Panc1 (cell line): Measurements from ENCODE around the gene FKBP2. TPM values are rescaled to one million over a fixed set of nuclear protein-coding genes. Genes with fewer than 3 reads are reported as not detected.
A peak's percentile ranks its signal among the peaks of the same experiment; 100 is the strongest.

Experiments used
- ATAC-seq: fragments of 200-7000 bp; cut with Tn5 transposase; 2 replicates; pipeline ENCODE4 v1.9.1; 2020; ENCODE audit warnings: mild to moderate bottlenecking, moderate library complexity
- BruUV-seq: library from RNA; stranded (reverse); fragments of 400-500 nt; replicated peaks from 2 replicates; lab custom pipeline; 2021; lab: Mats Ljungman, UMichigan
- CTCF ChIA-PET: fragments of 300-600 bp; sonication (Branson Sonifier 250); formaldehyde crosslinking; loops from one replicate; lab custom pipeline; 2022; ENCODE audit warnings: antibody characterized with exemption; lab: Charles Lee
- POLR2A ChIA-PET: fragments of 300-600 bp; sonication (Branson Sonifier 250); formaldehyde crosslinking; loops from one replicate; lab custom pipeline; 2022; ENCODE audit warnings: antibody characterized with exemption; lab: Charles Lee
- DNase-seq: peaks from one replicate; pipeline ENCODE4 v3.0.0-alpha.2; 2010; ENCODE audit warnings: low read depth, low spot score
- H3K27ac ChIP-seq: 2 replicates; pipeline ENCODE4 v1.5.1; 2011; ENCODE audit warnings: mild to moderate bottlenecking, low read length, inconsistent platforms
- H3K27me3 ChIP-seq: fragments of 200-500 bp; sonication (Bioruptor generic); 2 replicates; pipeline ENCODE4 v1.6.0; 2014; ENCODE audit warnings: low read length, inconsistent platforms; ENCODE audit not compliant: control insufficient read depth, insufficient read depth
- H3K36me3 ChIP-seq: fragments of 200-500 bp; sonication (Bioruptor generic); 2 replicates; pipeline ENCODE4 v1.5.1; 2014; ENCODE audit warnings: inconsistent platforms, mild to moderate bottlenecking, low read length, moderate library complexity; ENCODE audit not compliant: control insufficient read depth, insufficient read depth
- H3K4me1 ChIP-seq: 2 replicates; pipeline ENCODE4 v1.5.1; 2011; ENCODE audit warnings: inconsistent platforms, mild to moderate bottlenecking, low read length, moderate library complexity; ENCODE audit not compliant: control insufficient read depth, insufficient read depth
- H3K4me3 ChIP-seq, 2 experiments: 2 replicates each; pipeline ENCODE4 v1.5.1; 2011 to 2012; ENCODE audit warnings: low read depth in 2 of 2, low read length in 2 of 2, mild to moderate bottlenecking in 2 of 2, inconsistent platforms in 1 of 2, moderate library complexity in 1 of 2
- H3K9me3 ChIP-seq: fragments of 200-500 bp; sonication (Bioruptor generic); 2 replicates; pipeline ENCODE4 v1.5.1; 2014; ENCODE audit warnings: low read depth, mild to moderate bottlenecking, inconsistent platforms, low read length, moderate library complexity; ENCODE audit not compliant: control insufficient read depth, insufficient read depth
- POLR2AphosphoS5 ChIP-seq: IDR thresholded peaks from 2 replicates; pipeline ENCODE4 v1.6.1; 2012; ENCODE audit warnings: mild to moderate bottlenecking, low read depth, low read length, moderate library complexity
- SIN3A ChIP-seq: IDR thresholded peaks from 2 replicates; pipeline ENCODE4 v1.6.1; 2012; ENCODE audit warnings: low read depth, mild to moderate bottlenecking, low read length, moderate library complexity, borderline replicate concordance; ENCODE audit not compliant: insufficient read depth
- TCF7L2 ChIP-seq: IDR thresholded peaks from 2 replicates; pipeline ENCODE4 v1.6.1; 2011; ENCODE audit warnings: mild to moderate bottlenecking, low read depth, low read length, inconsistent platforms
- in situ Hi-C: cut with HindIII; loops from 2 replicates; pipeline ENCODE4 v1.10.0; 2016; ENCODE audit warnings: low sequenced_read_pairs, low pct_unique_long_range_greater_than_20kb
- intact Hi-C: fragments of 100-400 bp; cut with micrococcal nuclease; formaldehyde crosslinking; loops from one replicate; pipeline ENCODE4 v1.10.0; 2022; ENCODE audit not compliant: unreplicated experiment
- total RNA-seq: library from RNA; stranded (reverse); gene quantifications from one replicate; pipeline ENCODE4 v1.2.1, GENCODE V29; 2021; ENCODE audit not compliant: unreplicated experiment
- TF ChIP-seq, protein P1 (sequence below), 2 experiments: IDR thresholded peaks; 2 replicates each; pipeline ENCODE4 v1.6.1; 2011 to 2012; ENCODE audit warnings: low read depth in 2 of 2, control low read depth in 1 of 2, low read length in 1 of 2, mild to moderate bottlenecking in 1 of 2, moderate library complexity in 1 of 2; ENCODE audit not compliant: insufficient read depth in 1 of 2
- TF ChIP-seq, protein P2 (sequence below): fragments of 450-650 bp; IDR thresholded peaks from 2 replicates; pipeline ENCODE4 v1.5.1; 2017; ENCODE audit warnings: mild to moderate bottlenecking

The FKBP2 gene
- total RNA-seq, 1 experiment from 2014 or later: 71.8 TPM

DNA sequence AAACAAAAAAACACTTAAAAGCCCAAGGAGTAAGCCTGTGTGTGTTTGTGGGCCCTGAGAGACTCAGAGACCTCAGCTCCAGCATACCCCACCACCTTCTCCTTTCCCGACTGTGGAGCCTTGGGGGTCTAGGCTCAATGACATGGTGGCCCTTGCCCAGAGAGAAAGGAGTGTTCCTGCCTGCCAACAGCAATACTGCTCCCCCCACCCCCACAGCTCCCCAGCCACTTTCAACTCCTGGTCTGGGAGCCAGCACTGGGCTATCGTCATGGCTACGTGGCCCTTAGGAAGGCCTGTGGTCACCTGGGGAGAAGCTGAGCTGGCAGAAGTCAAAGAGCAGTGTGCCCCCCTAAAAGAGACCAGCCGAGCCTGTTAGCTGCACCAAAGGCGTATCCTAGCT lies 3.2 kb downstream of the FKBP2 start:
- ChIA-PET CTCF (interaction anchor here (0.9 kb wide), 1 partner anchor 8 kb away, joined by 3 read pairs; no protein-coding TSS in a partner anchor), POLR2A (interaction anchor here (0.7 kb wide), 2 partner anchors 62 to 230 kb away, joined by 3 read pairs; no protein-coding TSS in a partner anchor)
- Histone ChIP-seq H3K4me1 (peaks cover 45% of the 10 kb centered on the region), H3K27ac (peak overlapping the region; percentile 55), H3K4me3 (peak overlapping the region; percentile 20 to 85; a peak in 3 of 4 replicates), H3K9me3 (no peaks in the 10 kb centered on the region), H3K36me3 (peaks cover 3% of the 10 kb centered on the region; the same call in 1 of the 2 replicates), H3K27me3 (no peaks in the 10 kb centered on the region)
- BruUV-seq: no TSS peak
- in situ Hi-C loops: no loop called here
- no peak for DNase-seq
- intact Hi-C loops: loop anchor here (10.0 kb wide), 1 partner anchor 61 kb away; the partner anchor contains the start of genes CATSPERZ and ESRRA
- ATAC-seq: no peak
- TF ChIP-seq, protein P1, sequence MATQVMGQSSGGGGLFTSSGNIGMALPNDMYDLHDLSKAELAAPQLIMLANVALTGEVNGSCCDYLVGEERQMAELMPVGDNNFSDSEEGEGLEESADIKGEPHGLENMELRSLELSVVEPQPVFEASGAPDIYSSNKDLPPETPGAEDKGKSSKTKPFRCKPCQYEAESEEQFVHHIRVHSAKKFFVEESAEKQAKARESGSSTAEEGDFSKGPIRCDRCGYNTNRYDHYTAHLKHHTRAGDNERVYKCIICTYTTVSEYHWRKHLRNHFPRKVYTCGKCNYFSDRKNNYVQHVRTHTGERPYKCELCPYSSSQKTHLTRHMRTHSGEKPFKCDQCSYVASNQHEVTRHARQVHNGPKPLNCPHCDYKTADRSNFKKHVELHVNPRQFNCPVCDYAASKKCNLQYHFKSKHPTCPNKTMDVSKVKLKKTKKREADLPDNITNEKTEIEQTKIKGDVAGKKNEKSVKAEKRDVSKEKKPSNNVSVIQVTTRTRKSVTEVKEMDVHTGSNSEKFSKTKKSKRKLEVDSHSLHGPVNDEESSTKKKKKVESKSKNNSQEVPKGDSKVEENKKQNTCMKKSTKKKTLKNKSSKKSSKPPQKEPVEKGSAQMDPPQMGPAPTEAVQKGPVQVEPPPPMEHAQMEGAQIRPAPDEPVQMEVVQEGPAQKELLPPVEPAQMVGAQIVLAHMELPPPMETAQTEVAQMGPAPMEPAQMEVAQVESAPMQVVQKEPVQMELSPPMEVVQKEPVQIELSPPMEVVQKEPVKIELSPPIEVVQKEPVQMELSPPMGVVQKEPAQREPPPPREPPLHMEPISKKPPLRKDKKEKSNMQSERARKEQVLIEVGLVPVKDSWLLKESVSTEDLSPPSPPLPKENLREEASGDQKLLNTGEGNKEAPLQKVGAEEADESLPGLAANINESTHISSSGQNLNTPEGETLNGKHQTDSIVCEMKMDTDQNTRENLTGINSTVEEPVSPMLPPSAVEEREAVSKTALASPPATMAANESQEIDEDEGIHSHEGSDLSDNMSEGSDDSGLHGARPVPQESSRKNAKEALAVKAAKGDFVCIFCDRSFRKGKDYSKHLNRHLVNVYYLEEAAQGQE (IDR thresholded peaks at IDR 0.05; ENCODE audit: insufficient read depth in 1 of 2, low read depth in 2 of 2, low read length in 1 of 2): no peak
- peak; percentile 60 for TF ChIP-seq POLR2AphosphoS5

DNA sequence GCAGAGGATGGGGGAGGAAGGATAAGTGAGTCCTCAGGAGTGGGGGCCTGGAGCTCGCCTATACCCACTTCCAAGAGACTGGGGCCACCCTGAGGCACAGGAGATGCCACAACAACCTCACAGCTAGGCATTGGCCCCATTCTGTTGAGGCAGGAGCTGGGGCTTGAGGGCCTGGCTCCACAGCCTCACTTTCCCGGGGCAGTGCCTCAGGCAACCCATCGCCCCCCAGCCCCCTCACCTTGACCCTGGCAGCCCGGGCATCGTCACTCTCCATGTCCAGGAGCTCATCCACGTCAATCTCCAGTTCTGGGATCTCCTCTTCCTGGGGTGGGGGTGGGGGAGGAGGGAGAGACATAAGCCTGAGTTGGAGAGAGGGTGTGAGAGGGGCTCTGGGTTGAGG lies 4.1 kb downstream of the FKBP2 start:
- intact Hi-C loops (loop anchor here (10.0 kb wide), 1 partner anchor 60 kb away; the partner anchor contains the start of genes CATSPERZ and ESRRA), in situ Hi-C loops (no loop called here)
- Histone ChIP-seq H3K4me1 (peaks cover 51% of the 10 kb centered on the region), H3K4me3 (peak overlapping the region; percentile 85 to 95), H3K27ac (peak overlapping the region; percentile 95), H3K27me3 (no peaks in the 10 kb centered on the region), H3K9me3 (no peaks in the 10 kb centered on the region), H3K36me3 (peaks cover 3% of the 10 kb centered on the region; the same call in 1 of the 2 replicates)
- POLR2A ChIA-PET: interaction anchor here (0.6 kb wide), 1 partner anchor 61 kb away, joined by 3 read pairs; no protein-coding TSS in a partner anchor
- no peak for TF ChIP-seq SIN3A
- TF ChIP-seq, protein P1 (IDR thresholded peaks at IDR 0.05; ENCODE audit: insufficient read depth in 1 of 2, low read depth in 2 of 2, low read length in 1 of 2): no peak
- TF ChIP-seq, protein P2, sequence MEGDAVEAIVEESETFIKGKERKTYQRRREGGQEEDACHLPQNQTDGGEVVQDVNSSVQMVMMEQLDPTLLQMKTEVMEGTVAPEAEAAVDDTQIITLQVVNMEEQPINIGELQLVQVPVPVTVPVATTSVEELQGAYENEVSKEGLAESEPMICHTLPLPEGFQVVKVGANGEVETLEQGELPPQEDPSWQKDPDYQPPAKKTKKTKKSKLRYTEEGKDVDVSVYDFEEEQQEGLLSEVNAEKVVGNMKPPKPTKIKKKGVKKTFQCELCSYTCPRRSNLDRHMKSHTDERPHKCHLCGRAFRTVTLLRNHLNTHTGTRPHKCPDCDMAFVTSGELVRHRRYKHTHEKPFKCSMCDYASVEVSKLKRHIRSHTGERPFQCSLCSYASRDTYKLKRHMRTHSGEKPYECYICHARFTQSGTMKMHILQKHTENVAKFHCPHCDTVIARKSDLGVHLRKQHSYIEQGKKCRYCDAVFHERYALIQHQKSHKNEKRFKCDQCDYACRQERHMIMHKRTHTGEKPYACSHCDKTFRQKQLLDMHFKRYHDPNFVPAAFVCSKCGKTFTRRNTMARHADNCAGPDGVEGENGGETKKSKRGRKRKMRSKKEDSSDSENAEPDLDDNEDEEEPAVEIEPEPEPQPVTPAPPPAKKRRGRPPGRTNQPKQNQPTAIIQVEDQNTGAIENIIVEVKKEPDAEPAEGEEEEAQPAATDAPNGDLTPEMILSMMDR: no peak
- no peak for TF ChIP-seq TCF7L2
- DNase-seq: no peak
- ATAC-seq: no peak
- BruUV-seq: no TSS peak
- CTCF ChIA-PET: no interaction called here
